CD4-positive, alpha-beta T cell treated with Interleukin-6 at 100 ng/mL for 8 hours (primary cell): ENCODE measurements around the gene SETMAR.
A peak's percentile ranks its signal among the peaks of the same experiment; 100 is the strongest.
"Not testable (repeated sequence)": the region's sequence is repeated elsewhere in the genome, so short reads cannot be mapped to it uniquely, and the experiment has no call there.

Experiments
- DNase-seq: peaks from one replicate; pipeline ENCODE4 v3.0.0-alpha.2; 2020; ENCODE audit warnings: mixed read lengths, low spot score

SETMAR gene

DNA sequence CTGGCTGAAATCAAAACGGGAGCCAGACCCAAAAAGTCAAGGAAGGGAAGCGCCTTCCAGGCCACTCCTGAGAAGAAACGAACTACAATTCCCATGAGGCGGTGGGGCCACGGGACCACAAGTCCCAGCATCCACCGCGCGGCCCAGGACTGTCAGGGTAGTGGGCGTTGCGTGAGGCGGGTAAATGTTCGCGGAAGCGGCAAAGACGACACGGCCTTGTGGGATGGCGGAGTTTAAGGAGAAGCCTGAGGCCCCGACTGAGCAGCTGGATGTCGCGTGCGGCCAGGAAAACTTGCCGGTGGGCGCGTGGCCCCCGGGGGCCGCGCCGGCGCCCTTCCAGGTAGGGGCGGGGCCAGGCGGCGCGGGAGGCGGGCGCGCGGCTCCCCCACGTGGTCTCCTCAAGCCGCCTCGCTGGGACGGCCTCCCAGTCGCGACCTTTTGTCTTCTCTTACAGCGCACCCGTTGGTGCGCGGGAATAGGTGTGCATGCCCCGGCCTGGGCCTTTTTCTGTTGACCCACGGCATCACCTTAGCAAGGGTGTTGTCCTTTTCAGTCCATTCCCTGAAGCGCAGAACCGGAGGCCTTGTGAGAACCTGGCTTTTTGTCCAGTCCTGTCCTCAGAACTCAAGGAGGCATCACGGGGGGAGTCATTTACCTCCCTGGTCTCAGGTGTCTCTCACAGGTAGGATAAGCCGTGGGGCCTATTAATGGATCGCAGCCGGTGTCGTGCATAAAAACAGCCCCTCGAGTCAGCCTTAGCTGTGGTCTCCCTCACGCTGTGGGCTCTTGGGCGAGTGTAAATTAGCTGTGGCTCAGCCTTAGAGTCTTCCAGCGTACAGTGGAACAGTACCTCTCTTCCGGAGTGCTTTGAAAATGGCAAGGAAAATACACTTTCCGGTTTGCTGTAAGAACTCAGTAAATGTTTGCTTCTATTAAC, at the start of gene SETMAR:
Gene SETMAR, plus strand, starts transcription at position 183 of the 937 bp plus-strand sequence. Its CDS starts 2 bp downstream, at position 185.
- DNase-seq, result peak; percentile 78

DNA sequence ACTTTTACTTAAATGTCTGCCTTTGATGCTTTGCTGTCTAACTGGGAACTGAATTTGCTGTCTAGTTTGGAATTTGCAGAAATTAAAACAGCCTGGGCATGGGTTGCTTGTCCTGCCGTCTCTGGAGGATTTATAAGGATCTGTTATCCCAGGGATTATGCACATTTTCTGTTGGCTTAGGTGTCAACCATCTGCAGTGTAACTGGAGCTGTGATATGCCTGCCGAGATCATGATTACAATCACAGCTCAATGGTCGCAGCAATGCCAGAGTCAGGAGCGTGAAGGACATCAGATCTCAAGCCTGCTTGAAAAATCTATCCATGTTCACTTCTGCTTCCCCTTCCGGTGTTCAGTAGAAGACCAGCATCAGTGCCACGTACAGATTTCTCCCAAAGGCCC, 41.8 kb upstream of the SETMAR start:
- DNase-seq, result no peak

DNA sequence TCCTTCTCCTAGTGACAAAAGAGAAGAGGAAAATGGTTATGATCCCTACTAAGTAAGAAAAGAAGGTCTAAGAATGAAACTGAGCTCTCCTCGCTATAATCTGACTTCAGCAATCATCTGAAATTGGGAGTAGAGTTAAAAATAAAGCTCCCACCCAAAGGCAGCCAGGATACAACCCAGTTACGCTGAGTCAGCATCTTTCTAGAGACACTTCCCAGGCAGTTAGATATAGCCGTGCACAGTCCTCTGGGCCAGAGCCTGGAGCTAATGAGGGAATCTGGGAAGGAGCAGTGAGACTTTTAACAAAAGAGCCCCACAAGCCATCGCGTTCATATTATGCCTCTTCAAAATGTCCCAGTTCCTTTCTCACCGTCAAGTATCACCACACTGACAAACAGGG, 39.1 kb upstream of the SETMAR start:
- no peak for DNase-seq

DNA sequence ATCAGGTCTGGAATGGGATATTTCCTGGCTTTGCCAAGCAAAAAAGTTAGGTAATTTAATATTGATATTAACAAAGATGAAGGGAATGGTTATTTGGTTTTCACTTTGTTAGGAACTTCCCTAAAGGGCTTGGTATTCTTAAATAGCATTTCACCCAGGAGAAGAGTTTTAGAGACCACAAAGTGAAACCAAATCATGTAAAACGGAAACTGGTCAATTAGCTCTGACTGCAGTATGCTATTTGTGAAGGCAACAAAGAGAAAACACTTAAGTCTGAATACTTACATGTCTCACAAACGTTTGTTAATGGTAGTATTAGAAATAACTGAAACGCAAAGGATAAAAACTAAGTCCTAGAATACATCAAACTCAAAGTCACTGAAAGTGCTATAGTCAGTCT, 32.4 kb upstream of the SETMAR start:
- DNase-seq, result no peak

DNA sequence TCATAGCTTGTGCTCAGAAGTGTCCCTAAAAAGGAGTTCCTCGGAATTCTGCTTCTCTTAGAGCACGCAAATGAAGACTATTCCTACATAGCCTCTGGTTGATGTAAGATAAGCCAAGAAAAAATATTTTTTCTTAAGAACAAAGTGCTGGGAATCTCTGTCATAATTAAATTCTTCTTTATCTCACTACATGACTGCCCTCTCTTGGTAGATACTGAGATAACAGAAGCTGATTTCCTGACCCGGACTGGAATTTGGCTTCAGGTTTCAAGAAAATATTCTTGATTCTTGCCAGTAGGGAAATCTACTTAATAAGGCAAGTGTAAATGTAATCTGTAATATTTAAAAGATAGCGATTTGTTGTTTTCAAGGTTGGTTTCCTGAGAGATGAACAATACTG, 31.3 kb upstream of the SETMAR start:
- no peak for DNase-seq

DNA sequence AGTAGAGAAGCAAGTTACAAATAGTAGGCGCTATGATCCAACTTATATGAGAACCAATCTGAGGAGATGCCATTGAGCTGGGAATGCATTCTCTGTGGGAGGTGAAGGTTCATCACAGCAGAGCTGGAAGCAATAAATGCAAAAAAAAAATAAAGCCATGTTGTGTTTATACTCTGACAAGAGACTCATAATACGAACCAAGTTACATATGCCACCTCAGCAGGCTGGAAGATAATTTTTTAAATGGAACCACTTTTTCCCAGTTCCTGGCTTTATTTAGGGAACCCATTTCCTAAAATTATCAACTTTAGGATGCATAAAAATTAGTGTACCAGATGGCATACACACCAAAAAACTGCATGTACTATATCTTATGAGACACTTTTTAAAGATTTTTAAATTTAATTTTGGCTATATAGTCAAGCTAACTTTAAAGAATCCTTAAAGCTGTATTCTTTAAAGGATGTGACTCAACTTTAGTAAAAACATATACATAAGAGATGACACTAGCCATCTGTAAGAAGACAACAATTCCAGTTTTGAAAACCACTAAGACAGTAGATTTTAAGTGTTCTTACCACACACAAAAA, 23.6 kb upstream of the SETMAR start:
- no peak for DNase-seq

DNA sequence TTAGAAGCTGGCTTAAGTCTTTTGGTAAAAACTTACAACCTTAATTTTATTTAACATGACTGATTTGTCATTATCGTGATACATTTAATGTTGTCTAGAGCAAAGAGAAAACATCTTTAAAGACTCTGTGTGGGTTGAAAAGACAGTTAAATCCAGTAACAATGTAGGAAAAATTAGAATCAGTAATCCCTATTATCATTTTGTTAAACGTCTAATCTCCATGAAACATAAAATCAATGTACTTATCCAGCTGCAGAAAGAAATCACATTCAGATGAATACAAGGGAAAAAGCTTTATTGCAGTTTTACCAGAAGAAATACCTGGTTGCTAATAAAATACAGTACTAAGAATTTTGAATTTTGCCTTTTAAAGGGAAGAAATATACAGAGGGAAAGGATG, 21.2 kb upstream of the SETMAR start:
- no peak for DNase-seq

DNA sequence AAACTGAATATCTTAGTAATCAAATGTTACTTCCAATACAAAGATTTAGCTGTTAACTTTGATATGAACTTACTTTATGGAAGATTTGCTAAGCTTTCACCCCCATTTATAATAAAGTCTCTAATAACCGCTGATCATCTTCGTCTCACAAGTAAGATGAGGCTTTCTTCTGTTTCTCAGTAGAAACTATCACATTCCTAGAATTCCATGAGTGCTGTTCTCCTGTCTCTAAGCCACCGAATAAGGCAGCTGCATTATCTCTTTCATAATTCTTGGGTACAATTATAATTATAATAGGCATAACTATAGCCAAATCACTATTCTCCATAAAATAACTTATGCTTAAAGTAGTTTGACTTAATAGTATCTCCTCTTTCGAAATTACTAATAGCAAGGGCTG, 18.3 kb upstream of the SETMAR start:
- DNase-seq, result no peak

DNA sequence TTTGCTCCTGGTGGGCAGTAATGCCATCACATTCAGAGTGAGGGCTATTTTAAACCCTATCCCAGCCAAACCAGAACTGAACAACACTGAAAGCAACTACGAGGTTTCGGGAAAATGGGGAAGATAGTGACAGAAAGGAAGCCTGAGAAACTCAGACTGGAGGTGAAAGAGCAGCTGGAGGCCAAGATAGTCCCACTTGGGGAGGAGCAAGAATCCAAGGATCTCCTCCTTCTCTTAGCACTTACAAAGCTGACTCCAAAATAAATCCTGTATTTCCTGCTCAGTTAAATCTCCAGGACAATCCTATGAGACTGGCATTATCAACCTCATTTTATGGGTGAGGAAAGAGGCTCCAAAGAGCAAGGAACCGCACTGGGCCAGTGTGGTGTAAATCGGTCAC, 14.1 kb upstream of the SETMAR start:
- no peak for DNase-seq

DNA sequence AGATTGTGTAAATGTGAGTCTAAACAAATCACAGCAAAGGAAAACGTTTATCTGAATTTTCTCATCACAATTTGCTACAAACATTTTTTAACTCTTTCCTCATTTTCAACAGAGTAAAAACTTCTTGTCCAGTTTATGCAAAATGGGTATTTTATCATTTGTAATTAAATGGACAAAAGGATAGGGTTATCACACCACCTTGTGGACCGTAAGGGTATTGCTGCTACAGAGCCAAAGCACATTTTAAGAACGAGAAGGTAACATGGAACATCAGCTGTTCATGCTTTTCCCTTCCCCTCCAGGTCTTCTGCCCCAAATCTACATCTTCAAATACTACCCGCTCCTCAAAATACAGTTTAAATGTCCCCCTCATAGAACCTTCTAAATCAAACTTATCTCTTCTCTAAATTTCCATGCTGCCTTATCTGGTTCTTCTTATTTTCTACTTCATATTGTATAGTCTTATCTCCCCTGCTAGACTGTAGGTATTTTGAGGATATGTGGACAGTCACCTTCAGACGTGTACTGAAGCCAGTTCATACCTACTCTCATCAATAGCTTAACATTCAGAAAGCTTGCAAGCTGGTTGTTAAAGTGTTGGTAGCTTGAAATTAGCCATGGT, 12.8 kb upstream of the SETMAR start:
- DNase-seq, result peak; percentile 37

DNA sequence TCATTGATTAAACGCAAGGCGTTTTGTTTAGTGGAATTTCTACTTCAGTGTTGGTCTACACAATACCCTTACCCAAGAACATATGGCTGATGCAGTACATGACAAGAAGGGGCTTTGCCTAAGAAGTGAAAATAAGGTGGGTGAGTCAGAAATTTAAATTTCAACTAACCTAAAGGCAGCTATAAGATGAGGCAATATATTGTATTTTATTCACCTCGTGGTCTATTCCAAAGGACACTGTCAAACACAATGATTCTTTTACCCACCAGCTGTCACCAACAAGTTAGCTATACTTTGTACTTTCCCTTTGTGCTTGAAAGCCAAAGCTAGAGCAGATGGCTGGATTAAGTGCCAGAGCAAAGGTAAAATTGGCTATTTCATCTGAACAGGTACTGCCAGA, 10.9 kb upstream of the SETMAR start:
- no peak for DNase-seq

DNA sequence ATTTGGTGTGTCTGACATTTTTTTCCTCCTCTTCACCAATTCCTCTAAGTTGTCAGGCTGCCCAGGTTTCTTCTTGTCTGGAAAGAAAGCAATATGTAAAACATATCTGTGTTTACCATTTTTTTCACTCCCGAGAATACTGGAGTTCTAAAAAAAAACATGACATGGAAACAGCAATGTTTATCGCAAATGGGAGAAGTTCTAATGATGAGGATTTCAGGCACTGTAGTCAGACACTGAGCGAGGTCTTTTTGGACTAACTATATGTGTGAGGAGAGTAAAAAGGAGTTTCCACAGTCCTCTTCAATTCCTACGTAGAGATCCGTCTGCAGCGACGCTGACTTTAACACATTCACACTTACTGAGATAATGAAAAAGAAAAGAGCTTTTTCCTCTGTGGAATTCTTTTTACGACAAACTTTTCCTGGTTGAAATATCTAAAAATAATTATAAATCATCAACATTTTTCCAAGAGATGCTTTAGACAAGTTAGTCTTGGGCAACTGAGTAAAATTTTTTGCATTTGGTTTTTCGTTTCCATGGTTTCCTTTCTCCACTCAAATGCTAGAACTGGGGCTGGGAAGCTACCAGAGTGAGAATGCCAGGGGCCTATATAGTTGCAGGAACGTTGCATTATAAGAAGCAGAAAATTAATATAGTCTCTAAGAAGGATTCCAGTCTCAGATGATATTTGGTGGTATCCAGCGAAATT, 8.4 kb upstream of the SETMAR start:
- DNase-seq, result no peak

DNA sequence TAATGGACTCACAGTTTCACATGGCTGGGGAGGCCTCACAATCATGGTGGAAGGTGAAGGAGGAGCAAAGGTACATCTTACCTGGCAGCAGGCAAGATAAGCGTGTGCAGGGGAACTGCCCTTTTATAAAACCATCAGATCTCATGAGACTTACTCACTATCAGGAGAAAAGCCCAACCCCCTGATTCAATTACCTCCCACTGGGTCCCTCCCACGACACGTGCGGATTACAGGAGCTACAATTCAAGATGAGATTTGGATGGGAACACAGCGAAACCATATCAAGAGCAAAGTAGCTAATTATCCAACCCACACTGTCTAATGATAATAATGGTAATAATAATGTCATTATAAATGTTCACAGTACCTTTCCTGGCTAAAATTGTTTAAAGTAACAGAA, 6.7 kb upstream of the SETMAR start:
- DNase-seq, result not testable (repeated sequence)

DNA sequence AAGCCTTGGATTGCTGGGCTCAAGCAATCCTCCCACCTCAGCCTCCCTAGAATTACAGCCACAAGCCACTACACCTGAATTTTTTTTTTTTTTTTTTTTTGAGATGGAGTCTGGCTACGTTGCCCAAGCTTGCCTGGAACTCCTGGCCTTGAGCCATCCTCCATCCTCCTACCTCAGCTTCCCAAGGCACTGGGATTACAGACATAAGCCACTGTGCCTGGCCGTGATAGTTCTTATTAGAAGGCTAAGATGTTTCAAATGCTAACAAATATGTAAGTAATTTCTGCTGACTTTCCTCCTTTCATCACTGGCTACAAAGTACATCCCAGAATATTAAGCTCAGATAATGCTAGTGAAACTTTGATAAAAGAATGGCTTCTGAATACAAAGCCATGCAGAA, 5.7 kb upstream of the SETMAR start:
- no peak for DNase-seq

DNA sequence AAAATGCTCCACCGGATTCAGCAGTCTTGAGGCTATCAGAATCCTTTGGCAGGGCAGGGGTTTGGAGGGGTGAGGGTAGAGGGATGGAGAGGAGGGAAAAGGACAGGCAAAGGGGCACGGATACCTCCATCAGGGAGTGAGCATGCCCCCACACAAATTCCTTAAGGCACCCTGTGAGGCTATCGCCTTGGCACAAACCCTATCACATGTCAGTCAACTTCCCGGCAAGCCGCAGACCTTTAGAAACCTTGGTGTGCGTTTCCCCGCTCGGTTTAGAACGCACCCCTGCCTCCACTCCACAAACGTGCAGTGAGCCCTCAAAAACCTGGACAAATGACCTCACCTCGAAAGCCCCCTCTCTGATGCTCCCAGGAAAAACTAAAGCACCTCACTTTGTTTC, 422 bp upstream of the SETMAR start:
- no peak for DNase-seq

DNA sequence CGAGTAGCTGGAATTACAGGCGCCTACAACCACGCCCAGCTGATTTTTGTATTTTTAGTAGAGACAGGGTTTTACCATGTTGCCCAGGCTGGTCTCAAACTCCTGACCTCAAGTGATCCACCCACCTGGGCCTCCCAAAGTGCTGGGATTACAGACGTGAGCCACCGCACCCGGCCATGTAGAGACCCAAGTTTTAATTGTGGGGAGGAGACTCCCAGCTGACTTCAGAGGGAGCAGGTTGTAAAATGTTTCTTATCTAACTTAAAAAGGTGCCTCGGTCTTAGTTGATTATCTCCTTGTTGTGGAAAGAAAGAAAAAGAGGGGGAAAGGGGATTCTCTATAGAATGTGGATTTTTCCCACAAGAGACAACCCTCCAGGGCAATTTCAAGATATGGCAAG, 2.0 kb downstream of the SETMAR start:
- DNase-seq, result not testable (repeated sequence)

DNA sequence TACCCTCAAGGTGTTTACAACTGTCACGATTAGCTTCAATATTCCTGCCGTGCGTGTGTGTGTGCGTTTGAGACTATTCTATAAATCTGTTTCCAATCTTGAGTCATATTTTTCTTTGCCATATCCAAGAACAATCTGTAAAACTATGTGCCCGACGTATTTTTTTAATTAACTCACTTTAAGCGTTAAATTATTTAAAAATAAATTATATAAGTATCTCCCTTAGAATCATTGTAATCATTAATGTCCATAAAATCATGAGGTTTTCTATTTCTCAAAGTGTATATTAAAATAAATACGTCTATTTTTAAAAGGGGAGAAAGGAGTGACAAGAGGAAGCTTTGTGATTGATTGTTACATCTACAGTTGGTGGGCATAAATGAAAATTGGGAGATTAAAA, 2.9 kb downstream of the SETMAR start:
- no peak for DNase-seq

DNA sequence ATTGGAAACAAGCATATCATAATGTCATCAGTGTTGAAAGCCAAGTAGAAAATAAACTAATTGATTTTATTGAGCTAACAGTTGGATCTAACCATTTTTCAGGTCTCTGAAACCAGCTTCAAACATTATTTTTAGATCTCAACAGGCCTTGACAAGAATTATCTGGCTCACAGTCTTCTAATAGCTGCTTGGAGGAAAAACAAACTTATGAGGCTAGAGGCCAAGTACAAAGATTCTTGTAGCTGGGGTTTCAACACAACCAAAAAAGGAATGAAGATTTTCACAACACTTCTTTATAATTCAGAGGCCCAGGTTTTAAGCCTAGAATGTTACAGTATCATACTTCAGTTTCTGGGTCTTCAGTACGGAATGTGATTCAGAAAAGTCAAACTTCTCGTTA, 3.7 kb downstream of the SETMAR start:
- no peak for DNase-seq

DNA sequence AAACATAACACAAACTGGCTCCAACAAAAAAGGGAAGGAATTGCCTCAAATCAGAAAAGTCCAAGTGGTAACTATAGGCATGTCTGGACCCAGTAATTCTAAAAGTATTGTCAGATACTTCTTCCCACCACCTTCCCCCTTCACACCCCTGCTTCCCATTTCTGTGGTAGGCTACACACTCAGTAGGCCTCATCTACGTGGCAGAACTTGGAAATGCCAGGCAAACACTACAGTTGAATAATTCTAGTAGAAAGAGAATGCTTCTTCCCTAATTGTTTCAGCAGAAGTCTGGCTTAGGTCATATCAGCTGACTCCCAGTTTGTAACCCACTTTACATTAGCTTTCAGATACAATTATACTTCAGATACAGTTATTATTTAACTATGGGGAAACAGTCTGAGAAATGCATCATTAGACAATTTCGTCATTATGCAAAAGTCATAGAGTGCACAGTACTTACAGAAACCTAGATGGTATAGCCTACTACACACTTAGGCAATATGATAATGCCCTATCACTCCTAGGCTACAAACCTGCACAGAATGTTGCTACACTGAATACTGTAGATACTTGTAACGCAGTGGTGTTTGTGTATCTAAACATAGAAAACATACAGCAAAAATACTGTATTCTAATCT, 6.4 kb downstream of the SETMAR start:
- DNase-seq, result no peak

DNA sequence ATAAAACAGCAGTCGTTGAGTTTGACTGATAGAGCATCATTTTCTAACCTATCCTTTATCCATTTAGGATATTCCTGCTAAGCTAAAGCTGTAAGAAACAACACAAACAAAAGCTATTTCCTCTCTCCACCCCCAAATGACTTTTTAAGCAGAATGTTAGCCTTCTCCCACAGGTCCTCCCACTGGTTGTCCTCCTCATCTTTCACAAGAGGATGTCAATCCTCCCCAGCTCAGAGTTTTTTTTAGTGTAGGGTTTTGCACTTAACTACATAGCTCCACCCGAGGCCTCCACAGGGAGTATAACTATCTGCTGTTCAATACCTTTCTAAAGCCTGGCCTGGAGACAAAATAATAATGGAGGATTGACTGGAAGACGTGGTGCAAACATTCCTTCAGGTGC, 7.8 kb downstream of the SETMAR start:
- DNase-seq, result no peak

DNA sequence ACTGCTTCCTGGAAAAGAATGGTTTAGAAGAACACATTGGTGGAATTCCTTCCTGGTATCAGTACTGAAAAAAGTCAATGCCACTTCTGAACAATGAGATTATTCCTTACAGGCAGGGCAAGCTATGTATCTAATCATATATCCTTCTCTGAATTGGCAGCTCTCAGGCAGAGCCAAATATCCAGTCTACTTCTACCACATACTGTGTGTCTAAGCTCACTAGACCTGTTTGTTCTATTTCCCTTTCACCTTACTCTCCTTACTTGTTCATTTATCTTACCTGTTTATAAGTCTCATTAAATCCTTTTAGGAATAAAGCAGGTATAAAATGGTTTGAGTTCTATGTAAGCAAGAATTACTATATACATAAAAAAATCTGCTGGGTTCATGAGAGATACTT, 8.3 kb downstream of the SETMAR start:
- no peak for DNase-seq
